GM12878 (cell line): ENCODE results near the gene ARHGEF10L. TPM values are rescaled to one million over a fixed set of nuclear protein-coding genes. Genes with fewer than 3 reads are reported as not detected.

Experiments
- ATAC-seq: fragments of 200-7000 bp; cut with Tn5 transposase; 3 replicates; pipeline ENCODE4 v1.9.1; 2020; ENCODE audit warnings: mild to moderate bottlenecking, moderate library complexity
- BruUV-seq: library from RNA; stranded (reverse); fragments of 400-500 nt; replicated peaks from 2 replicates; lab custom pipeline; 2021; lab: Mats Ljungman, UMichigan
- CTCF ChIA-PET: fragments of 300-600 bp; sonication (Branson Sonifier 250); formaldehyde crosslinking; extraction: SDS; loops from one replicate; lab custom pipeline; 2021; ENCODE audit warnings: inconsistent platforms; lab: Yijun Ruan, JAX
- POLR2A ChIA-PET: fragments of 350-600 bp; formaldehyde crosslinking; extraction: SDS; loops from one replicate; lab custom pipeline; 2021; ENCODE audit warnings: inconsistent platforms; lab: Charles Lee
- RAD21 ChIA-PET: fragments of 300-600 bp; sonication (Branson Sonifier 250); formaldehyde crosslinking; loops from one replicate; lab custom pipeline; 2023; ENCODE audit warnings: antibody characterized with exemption; ENCODE audit not compliant: unreplicated experiment; lab: Charles Lee
- SMC1A ChIA-PET: fragments of 300-600 bp; sonication (Branson Sonifier 250); formaldehyde crosslinking; loops from one replicate; lab custom pipeline; 2023; ENCODE audit not compliant: unreplicated experiment, uncharacterized antibody; lab: Charles Lee
- DNase-seq: peaks from one replicate; pipeline ENCODE4 v3.0.0-alpha.2; 2011; ENCODE audit warnings: low read depth, low spot score
- FAIRE-seq: peaks from 3 replicates; lab custom pipeline; 2011; peaks lifted over from hg19 to GRCh38; lab: Jason Lieb, UNC
- H2AFZ ChIP-seq: 2 replicates; pipeline ENCODE4 v1.6.0; 2011; ENCODE audit warnings: low read depth, low read length, control low read depth; ENCODE audit not compliant: control insufficient read depth
- H3K27ac ChIP-seq: 2 replicates; pipeline ENCODE4 v1.5.1; 2011; ENCODE audit warnings: control low read depth; ENCODE audit not compliant: control insufficient read depth, insufficient read depth
- H3K27me3 ChIP-seq, 2 experiments: replicated peaks in 1 of 2; 2 replicates each; pipeline versions ENCODE4 v1.6.0 to v1.6.1; 2011; ENCODE audit warnings: low read length in 1 of 2; ENCODE audit not compliant: control insufficient read depth in 2 of 2, insufficient read depth in 2 of 2
- H3K36me3 ChIP-seq, 2 experiments: 2 replicates each; pipeline ENCODE4 v1.5.1; 2011; ENCODE audit warnings: low read length in 1 of 2; ENCODE audit not compliant: control insufficient read depth in 2 of 2, insufficient read depth in 2 of 2
- H3K4me1 ChIP-seq: 2 replicates; pipeline ENCODE4 v1.6.1; 2011; ENCODE audit warnings: mild to moderate bottlenecking, low read length, moderate library complexity, mixed read lengths; ENCODE audit not compliant: control insufficient read depth, insufficient read depth
- H3K4me2 ChIP-seq: 2 replicates; pipeline ENCODE4 v1.6.0; 2011; ENCODE audit warnings: control low read depth; ENCODE audit not compliant: control insufficient read depth, insufficient read depth
- H3K4me3 ChIP-seq: fragments of 200-600 bp; sonication (generic); 2 replicates; pipeline ENCODE4 v1.5.1; 2016
- H3K79me2 ChIP-seq: 2 replicates; pipeline ENCODE4 v1.6.0; 2011; ENCODE audit warnings: low read length; ENCODE audit not compliant: control insufficient read depth, insufficient read depth
- H3K9ac ChIP-seq: 2 replicates; pipeline ENCODE4 v1.8.0; 2011; ENCODE audit warnings: low read length, control low read depth, mixed read lengths; ENCODE audit not compliant: control insufficient read depth, insufficient read depth
- H3K9me3 ChIP-seq: replicated peaks from 3 replicates; pipeline ENCODE4 v1.5.1; 2011; ENCODE audit warnings: mild to moderate bottlenecking, low read length; ENCODE audit not compliant: control insufficient read depth, insufficient read depth
- H4K20me1 ChIP-seq: 2 replicates; pipeline ENCODE4 v1.6.0; 2011; ENCODE audit not compliant: control insufficient read depth, insufficient read depth
- CBFB ChIP-seq: IDR thresholded peaks from 2 replicates; pipeline ENCODE4 v1.6.1; 2016; ENCODE audit warnings: antibody characterized with exemption, low read depth
- CHD1 ChIP-seq: IDR thresholded peaks from 2 replicates; pipeline ENCODE4 v1.6.1; 2012; ENCODE audit warnings: low read depth, low read length, improper control_type of control experiment
- EP300 ChIP-seq, 2 experiments: fragments of 150-350 bp in 1 of 2; IDR thresholded peaks; 2 replicates each; pipeline ENCODE4 v1.6.1; 2011 to 2012; ENCODE audit warnings: low read depth in 2 of 2, low read length in 2 of 2, borderline replicate concordance in 1 of 2, improper control_type of control experiment in 1 of 2, inconsistent platforms in 1 of 2; ENCODE audit not compliant: control insufficient read depth in 1 of 2
- PAX5 ChIP-seq: IDR thresholded peaks from 2 replicates; pipeline ENCODE4 v1.6.1; 2011; ENCODE audit warnings: low read depth, low read length, borderline replicate concordance
- TAF1 ChIP-seq: IDR thresholded peaks from 2 replicates; pipeline ENCODE4 v1.6.1; 2011; ENCODE audit warnings: mild to moderate bottlenecking, low read depth, low read length, borderline replicate concordance
- TBL1XR1 ChIP-seq: IDR thresholded peaks from 2 replicates; pipeline ENCODE4 v1.6.1; 2012; ENCODE audit warnings: low read depth, low read length, improper control_type of control experiment
- WRNIP1 ChIP-seq: IDR thresholded peaks from 2 replicates; pipeline ENCODE4 v1.6.1; 2011; ENCODE audit warnings: low read depth, low read length, improper control_type of control experiment, borderline replicate concordance
- ZNF592 ChIP-seq: fragments of 450-650 bp; IDR thresholded peaks from 2 replicates; pipeline ENCODE4 v1.6.1; 2017; ENCODE audit warnings: mild to moderate bottlenecking, moderate library complexity
- WGBS: methylation state at CpG from one replicate; pipeline ENCODE4 v1.1.6; 2016; ENCODE audit warnings: low lambda C conversion rate; ENCODE audit not compliant: insufficient replicate concordance, insufficient coverage; ENCODE audit errors: missing lambda C conversion rate; 5-methylcytosine and 5-hydroxymethylcytosine counted together
- in situ Hi-C: fragments of 300-500 bp; cut with MboI; formaldehyde crosslinking; loops from 9 replicates; pipeline ENCODE4 v1.14.3; 2018; ENCODE audit warnings: mixed read lengths
- intact Hi-C: fragments of 100-400 bp; cut with micrococcal nuclease; formaldehyde crosslinking; loops from one replicate; pipeline ENCODE4 v1.14.2; 2022; ENCODE audit not compliant: unreplicated experiment
- polyA plus RNA-seq, 11 experiments: library from polyadenylated mRNA; depleted of rRNA in 4 of 11; unstranded in 6 of 11; stranded (reverse) in 5 of 11; fragments of >200 nt; fragmentation: Nextera tagmentation in 4 of 11; fragmentation: Illumina TruSeq in 1 of 11; extraction: Ambion mirVana in 4 of 11; extraction: Trizol in 1 of 11; gene quantifications; 1 replicate in 1 of 11; 2 replicates in 10 of 11; pipeline versions ENCODE4 v1.2.1 to v1.2.3, GENCODE V29; 2011 to 2016; ENCODE audit warnings: inconsistent platforms in 2 of 11, missing spikeins in 2 of 11, low read depth in 1 of 11
- total RNA-seq, 4 experiments: library from RNA; depleted of rRNA in 3 of 4; stranded (reverse); fragments of >200 nt in 3 of 4; fragmentation: Illumina TruSeq in 1 of 4; extraction: Trizol in 1 of 4; gene quantifications; 2 replicates each; pipeline versions ENCODE4 v1.2.1 to v1.2.3, GENCODE V29; 2013 to 2021
- TF ChIP-seq, protein P1 (sequence below): fragments of 450-650 bp; IDR thresholded peaks from 2 replicates; pipeline ENCODE4 v1.6.1; 2016; ENCODE audit warnings: mild to moderate bottlenecking, moderate library complexity, borderline replicate concordance

The ARHGEF10L gene
- total and polyA plus RNA-seq, 10 of the 15 experiments (the other 5 are each of a cell fraction or from before 2014, with no cell fraction given) = 0.05 to 0.94 (median 0.28) TPM; not detected in 2

DNA sequence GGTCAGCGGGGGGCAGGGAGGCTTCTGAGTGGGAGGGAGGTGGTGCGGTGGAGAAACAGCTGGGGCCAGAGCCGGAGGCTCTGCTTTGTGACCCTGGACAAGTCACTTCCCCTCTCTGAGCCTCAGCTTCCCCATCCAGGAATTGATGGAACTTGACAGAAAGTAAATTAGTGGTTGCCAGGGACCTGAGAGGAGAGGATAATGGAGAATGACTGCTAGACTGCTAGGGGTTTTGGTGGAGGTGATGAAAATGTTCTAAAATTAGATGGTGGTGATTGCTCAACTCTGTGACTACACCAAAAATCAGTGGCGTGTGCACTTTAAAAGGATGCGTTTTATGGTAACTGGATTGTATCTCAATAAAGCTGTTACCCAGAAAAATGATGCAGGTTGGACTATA lies 100.9 kb downstream of the ARHGEF10L start:
- no peak overlapping the region for H3K4me2 ChIP-seq
- H3K79me2 ChIP-seq = no peaks in the 10 kb centered on the region
- TF ChIP-seq EP300 (IDR thresholded peaks at IDR 0.05; ENCODE audit: borderline replicate concordance in 1 of 2, control insufficient read depth in 1 of 2, low read depth in 2 of 2, low read length in 2 of 2) = no peak
- no peak for TF ChIP-seq PAX5
- TF ChIP-seq ZNF592 = no peak
- TF ChIP-seq, protein P1, sequence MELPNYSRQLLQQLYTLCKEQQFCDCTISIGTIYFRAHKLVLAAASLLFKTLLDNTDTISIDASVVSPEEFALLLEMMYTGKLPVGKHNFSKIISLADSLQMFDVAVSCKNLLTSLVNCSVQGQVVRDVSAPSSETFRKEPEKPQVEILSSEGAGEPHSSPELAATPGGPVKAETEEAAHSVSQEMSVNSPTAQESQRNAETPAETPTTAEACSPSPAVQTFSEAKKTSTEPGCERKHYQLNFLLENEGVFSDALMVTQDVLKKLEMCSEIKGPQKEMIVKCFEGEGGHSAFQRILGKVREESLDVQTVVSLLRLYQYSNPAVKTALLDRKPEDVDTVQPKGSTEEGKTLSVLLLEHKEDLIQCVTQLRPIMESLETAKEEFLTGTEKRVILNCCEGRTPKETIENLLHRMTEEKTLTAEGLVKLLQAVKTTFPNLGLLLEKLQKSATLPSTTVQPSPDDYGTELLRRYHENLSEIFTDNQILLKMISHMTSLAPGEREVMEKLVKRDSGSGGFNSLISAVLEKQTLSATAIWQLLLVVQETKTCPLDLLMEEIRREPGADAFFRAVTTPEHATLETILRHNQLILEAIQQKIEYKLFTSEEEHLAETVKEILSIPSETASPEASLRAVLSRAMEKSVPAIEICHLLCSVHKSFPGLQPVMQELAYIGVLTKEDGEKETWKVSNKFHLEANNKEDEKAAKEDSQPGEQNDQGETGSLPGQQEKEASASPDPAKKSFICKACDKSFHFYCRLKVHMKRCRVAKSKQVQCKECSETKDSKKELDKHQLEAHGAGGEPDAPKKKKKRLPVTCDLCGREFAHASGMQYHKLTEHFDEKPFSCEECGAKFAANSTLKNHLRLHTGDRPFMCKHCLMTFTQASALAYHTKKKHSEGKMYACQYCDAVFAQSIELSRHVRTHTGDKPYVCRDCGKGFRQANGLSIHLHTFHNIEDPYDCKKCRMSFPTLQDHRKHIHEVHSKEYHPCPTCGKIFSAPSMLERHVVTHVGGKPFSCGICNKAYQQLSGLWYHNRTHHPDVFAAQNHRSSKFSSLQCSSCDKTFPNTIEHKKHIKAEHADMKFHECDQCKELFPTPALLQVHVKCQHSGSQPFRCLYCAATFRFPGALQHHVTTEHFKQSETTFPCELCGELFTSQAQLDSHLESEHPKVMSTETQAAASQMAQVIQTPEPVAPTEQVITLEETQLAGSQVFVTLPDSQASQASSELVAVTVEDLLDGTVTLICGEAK = no peak
- no peak for TF ChIP-seq CHD1
- TF ChIP-seq CBFB = no peak
- no peak for TF ChIP-seq TAF1
- TF ChIP-seq TBL1XR1 = no peak
- no peak for TF ChIP-seq WRNIP1
- TF ChIP-seq, all 136 proteins: peak for 0
- Histone ChIP-seq H3K9ac (no peak overlapping the region), H2AFZ (no peak overlapping the region), H3K36me3 (no peaks in the 10 kb centered on the region), H3K4me3 (no peak overlapping the region), H4K20me1 (no peaks in the 10 kb centered on the region), H3K4me1 (peaks cover 3% of the 10 kb centered on the region; the same call in 1 of the 2 replicates), H3K27me3 (no peaks in the 10 kb centered on the region; a peak in 2 of 4 replicates), H3K27ac (no peak overlapping the region), H3K9me3 (no peaks in the 10 kb centered on the region)
- intact Hi-C loops (no loop called here), in situ Hi-C loops (no loop called here)
- FAIRE-seq = no peak
- ChIA-PET POLR2A (no interaction called here), CTCF (interaction anchor here (1.6 kb wide), 1 partner anchor 34 kb away, joined by 3 read pairs; no protein-coding TSS in a partner anchor), SMC1A (interaction anchor here (0.6 kb wide), 1 partner anchor 205 kb away, joined by 3 read pairs; no protein-coding TSS in a partner anchor), RAD21 (no interaction called here)
- no peak for DNase-seq
- no peak for ATAC-seq
- no TSS peak for BruUV-seq
- WGBS = 20% methylated on average over 5 of the region's 5 CpGs
